Stimulated activated CD8-positive, alpha-beta memory T cell treated with anti-CD3 and anti-CD28 coated beads, Interleukin-7, amount 100 ng/mL, for 24 hours (primary cell): ENCODE results near the gene IFITM1.
"Not testable (repeated sequence)": the region's sequence is repeated elsewhere in the genome, so short reads cannot be mapped to it uniquely, and the experiment has no call there.

Experiments used
- DNase-seq: peaks from one replicate; pipeline ENCODE4 v3.0.0-alpha.2; 2020; ENCODE audit warnings: low read depth

IFITM1 gene

GRCh38 chr11:313787-314553 is at the start of gene IFITM1:
IFITM1 (plus strand) TSS chr11:314040; CDS start chr11:314171, 131 bp downstream.
- DNase-seq, result no peak

GRCh38 chr11:266676-267439 is 47.0 kb upstream of the IFITM1 start:
- no peak for DNase-seq

- DNase-seq, result no peak
Measured at GRCh38 chr11:267491-267994, 46.3 kb upstream of the IFITM1 start.

- DNase-seq, result not testable (repeated sequence)
Measured at GRCh38 chr11:268716-269145, 45.1 kb upstream of the IFITM1 start.

GRCh38 chr11:269146-269890 is 44.5 kb upstream of the IFITM1 start:
- DNase-seq, result no peak

- DNase-seq, result no peak
Measured at GRCh38 chr11:270451-271318, 43.2 kb upstream of the IFITM1 start.

- no peak for DNase-seq
Measured at GRCh38 chr11:271319-271715, 42.5 kb upstream of the IFITM1 start.

- DNase-seq, result no peak
Measured at GRCh38 chr11:272195-272930, 41.5 kb upstream of the IFITM1 start.

- DNase-seq, result no peak
Measured at GRCh38 chr11:272931-273198, 41.0 kb upstream of the IFITM1 start.

GRCh38 chr11:276219-276618 is 37.6 kb upstream of the IFITM1 start:
- DNase-seq, result no peak

GRCh38 chr11:278001-278951 is 35.6 kb upstream of the IFITM1 start, which contains the start of gene NLRP6:
NLRP6 (plus strand) TSS chr11:278407; CDS start chr11:278570, 163 bp downstream.
- no peak for DNase-seq

GRCh38 chr11:279040-279965 is 34.5 kb upstream of the IFITM1 start:
- DNase-seq, result no peak

GRCh38 chr11:279966-280705 is 33.7 kb upstream of the IFITM1 start:
- DNase-seq, result no peak

- DNase-seq, result no peak
Measured at GRCh38 chr11:280706-281485, 32.9 kb upstream of the IFITM1 start.

- DNase-seq, result no peak
Measured at GRCh38 chr11:281486-282161, 32.2 kb upstream of the IFITM1 start.

GRCh38 chr11:282171-282570 is 31.7 kb upstream of the IFITM1 start:
- DNase-seq, result no peak
